ENCODE measurements around the gene CSMD2.

The CSMD2 gene

GRCh38 chr1:33824971-33825370, 340.1 kb downstream of the CSMD2 start:
- in situ Hi-C loops (cut with MboI; ENCODE audit: low sequenced_read_pairs): no loop called here

- in situ Hi-C loops (cut with MboI; ENCODE audit: low sequenced_read_pairs): no loop called here
Measured at GRCh38 chr1:33824321-33824720, 340.7 kb downstream of the CSMD2 start.

- in situ Hi-C loops (cut with MboI; ENCODE audit: low sequenced_read_pairs): no loop called here
Measured at GRCh38 chr1:33823830-33824229, 341.2 kb downstream of the CSMD2 start.

GRCh38 chr1:33823401-33823800, 341.6 kb downstream of the CSMD2 start:
- in situ Hi-C loops (cut with MboI; ENCODE audit: low sequenced_read_pairs): no loop called here

GRCh38 chr1:33822396-33822795, 342.6 kb downstream of the CSMD2 start:
- in situ Hi-C loops (cut with MboI; ENCODE audit: low sequenced_read_pairs): no loop called here

GRCh38 chr1:33821291-33821690, 343.7 kb downstream of the CSMD2 start:
- in situ Hi-C loops (cut with MboI; ENCODE audit: low sequenced_read_pairs): no loop called here

GRCh38 chr1:33820804-33821203, 344.2 kb downstream of the CSMD2 start:
- in situ Hi-C loops (cut with MboI; ENCODE audit: low sequenced_read_pairs): no loop called here

GRCh38 chr1:33819913-33820311, 345.1 kb downstream of the CSMD2 start:
- in situ Hi-C loops (cut with MboI; ENCODE audit: low sequenced_read_pairs): no loop called here

GRCh38 chr1:33819290-33819912, 345.6 kb downstream of the CSMD2 start:
- in situ Hi-C loops (cut with MboI; ENCODE audit: low sequenced_read_pairs): no loop called here

GRCh38 chr1:33818071-33818470, 347.0 kb downstream of the CSMD2 start:
- in situ Hi-C loops (cut with MboI; ENCODE audit: low sequenced_read_pairs): no loop called here

GRCh38 chr1:33815061-33815460, 350.0 kb downstream of the CSMD2 start:
- in situ Hi-C loops (cut with MboI; ENCODE audit: low sequenced_read_pairs): no loop called here

GRCh38 chr1:33814166-33814565, 350.9 kb downstream of the CSMD2 start:
- in situ Hi-C loops (cut with MboI; ENCODE audit: low sequenced_read_pairs): no loop called here

GRCh38 chr1:33810571-33810970, 354.5 kb downstream of the CSMD2 start:
- in situ Hi-C loops (cut with MboI; ENCODE audit: low sequenced_read_pairs): no loop called here

- in situ Hi-C loops (cut with MboI; ENCODE audit: low sequenced_read_pairs): no loop called here
Measured at GRCh38 chr1:33805988-33806387, 359.0 kb downstream of the CSMD2 start.

GRCh38 chr1:33802268-33802667, 362.8 kb downstream of the CSMD2 start:
- in situ Hi-C loops (cut with MboI; ENCODE audit: low sequenced_read_pairs): no loop called here

GRCh38 chr1:33797849-33798248, 367.2 kb downstream of the CSMD2 start:
- in situ Hi-C loops (cut with MboI; ENCODE audit: low sequenced_read_pairs): no loop called here

- in situ Hi-C loops (cut with MboI; ENCODE audit: low sequenced_read_pairs): no loop called here
Measured at GRCh38 chr1:33792651-33793050, 372.4 kb downstream of the CSMD2 start.

- in situ Hi-C loops (cut with MboI; ENCODE audit: low sequenced_read_pairs): no loop called here
Measured at GRCh38 chr1:33792216-33792615, 372.8 kb downstream of the CSMD2 start.

- in situ Hi-C loops (cut with MboI; ENCODE audit: low sequenced_read_pairs): no loop called here
Measured at GRCh38 chr1:33791251-33791650, 373.8 kb downstream of the CSMD2 start.

- in situ Hi-C loops (cut with MboI; ENCODE audit: low sequenced_read_pairs): no loop called here
Measured at GRCh38 chr1:33790577-33790976, 374.5 kb downstream of the CSMD2 start.

GRCh38 chr1:33784876-33785275, 380.2 kb downstream of the CSMD2 start:
- in situ Hi-C loops (cut with MboI; ENCODE audit: low sequenced_read_pairs): no loop called here

GRCh38 chr1:33782776-33783175, 382.3 kb downstream of the CSMD2 start:
- in situ Hi-C loops (cut with MboI; ENCODE audit: low sequenced_read_pairs): no loop called here

- in situ Hi-C loops (cut with MboI; ENCODE audit: low sequenced_read_pairs): no loop called here
Measured at GRCh38 chr1:33781652-33782051, 383.4 kb downstream of the CSMD2 start.

All from HL-60/S4 treated with phorbol 12-myristate 13-acetate at 8.2 ng/mL for 4 days and 3 days (cell line).